Colonic mucosa (tissue), 4 donors: Measurements from ENCODE around the gene NUDT7. TPM values are rescaled to one million over a fixed set of nuclear protein-coding genes. Genes with fewer than 3 reads are reported as not detected.

ENCODE experiments used
- DNase-seq: peaks from one replicate; pipeline ENCODE4 v3.0.0-alpha.2; 2020
- H3K27ac ChIP-seq: fragments of 200-600 bp; one replicate; pipeline ENCODE4 v1.8.0; 2021
- H3K27me3 ChIP-seq: fragments of 200-600 bp; one replicate; pipeline ENCODE4 v1.8.0; 2021
- H3K36me3 ChIP-seq: fragments of 200-600 bp; one replicate; pipeline ENCODE4 v1.8.0; 2021
- H3K4me1 ChIP-seq: fragments of 200-600 bp; one replicate; pipeline ENCODE4 v1.8.0; 2021; ENCODE audit warnings: mild to moderate bottlenecking
- H3K4me3 ChIP-seq: fragments of 200-600 bp; one replicate; pipeline ENCODE4 v1.8.0; 2021
- H3K9ac ChIP-seq, 2 donors: one replicate each; pipeline ENCODE4 v1.7.0; 2013; ENCODE audit warnings: control low read depth in 2 of 2, low read depth in 2 of 2, low read length in 2 of 2
- H3K9me3 ChIP-seq: fragments of 200-600 bp; one replicate; pipeline ENCODE4 v1.8.0; 2021
- CTCF ChIP-seq: fragments of 200-600 bp; IDR thresholded peaks from one replicate; pipeline ENCODE4 v1.8.0; 2022; ENCODE audit warnings: antibody characterized with exemption, mild to moderate bottlenecking
- intact Hi-C: fragments of 100-400 bp; cut with DNase I; formaldehyde crosslinking; loops from one replicate; pipeline ENCODE4 v1.14.1; 2022
- total RNA-seq, 2 donors: library from RNA; stranded (reverse); fragmentation: NEBNext Ultra II Directional in 1 of 2; extraction: Animal tissue kit (Norgen Biotek cat#: 25700) in 1 of 2; gene quantifications; one replicate each; pipeline ENCODE4 v1.2.1, GENCODE V29; 2021
- donor health status: healthy.
- donor health status: DM: no; HTN: no; CAD: no.
- donor health status: DM: no; HTN: no; CAD: no.

The NUDT7 gene
- total RNA-seq, 2 donors from 2014 or later = 12.7 to 17.7 TPM

GRCh38 chr16:77749415-77749814 is 27.1 kb downstream of the NUDT7 start:
- no peaks in the 10 kb centered on the region for H3K4me1 ChIP-seq
- no peak for DNase-seq
- H3K9me3 ChIP-seq = no peaks in the 10 kb centered on the region
- H3K4me3 ChIP-seq = no peak overlapping the region
- TF ChIP-seq CTCF = no peak
- intact Hi-C loops = no loop called here
- no peaks in the 10 kb centered on the region for H3K36me3 ChIP-seq
- no peak overlapping the region for H3K27ac ChIP-seq
- no peaks in the 10 kb centered on the region for H3K27me3 ChIP-seq
- no peak overlapping the region for H3K9ac ChIP-seq

GRCh38 chr16:77758046-77758445 is 35.7 kb downstream of the NUDT7 start:
- TF ChIP-seq CTCF = no peak
- H3K9me3 ChIP-seq = no peaks in the 10 kb centered on the region
- intact Hi-C loops = no loop called here

GRCh38 chr16:77758508-77758907 is 36.2 kb downstream of the NUDT7 start:
- no peak for DNase-seq
- H3K9ac ChIP-seq = no peak overlapping the region
- no peak overlapping the region for H3K27ac ChIP-seq
- no peak for TF ChIP-seq CTCF
- H3K4me1 ChIP-seq = no peaks in the 10 kb centered on the region
- intact Hi-C loops = no loop called here
- no peaks in the 10 kb centered on the region for H3K27me3 ChIP-seq
- H3K9me3 ChIP-seq = no peaks in the 10 kb centered on the region
- no peaks in the 10 kb centered on the region for H3K36me3 ChIP-seq
- no peak overlapping the region for H3K4me3 ChIP-seq

More at GRCh38 chr16:77758046-77758445, 35.7 kb downstream of the NUDT7 start:
- Histone ChIP-seq H3K9ac (no peak overlapping the region), H3K4me3 (no peak overlapping the region), H3K36me3 (no peaks in the 10 kb centered on the region), H3K27ac (no peak overlapping the region), H3K27me3 (no peaks in the 10 kb centered on the region), H3K4me1 (no peaks in the 10 kb centered on the region)
- DNase-seq = no peak

GRCh38 chr16:77759201-77759600 is 36.9 kb downstream of the NUDT7 start:
- Histone ChIP-seq H3K27ac (no peak overlapping the region), H3K27me3 (no peaks in the 10 kb centered on the region), H3K36me3 (no peaks in the 10 kb centered on the region), H3K9ac (no peak overlapping the region), H3K4me1 (no peaks in the 10 kb centered on the region), H3K9me3 (no peaks in the 10 kb centered on the region), H3K4me3 (no peak overlapping the region)
- intact Hi-C loops = no loop called here
- DNase-seq = no peak
- TF ChIP-seq CTCF = no peak

- no peak for TF ChIP-seq CTCF
- DNase-seq = no peak
- H3K4me3 ChIP-seq = no peak overlapping the region
- no peak overlapping the region for H3K9ac ChIP-seq
- H3K9me3 ChIP-seq = no peaks in the 10 kb centered on the region
- H3K4me1 ChIP-seq = no peaks in the 10 kb centered on the region
- intact Hi-C loops = no loop called here
- H3K27ac ChIP-seq = no peak overlapping the region
- no peaks in the 10 kb centered on the region for H3K27me3 ChIP-seq
- no peaks in the 10 kb centered on the region for H3K36me3 ChIP-seq
Measured at GRCh38 chr16:77759821-77760220, 37.5 kb downstream of the NUDT7 start.

- no peak for DNase-seq
- Histone ChIP-seq H3K4me1 (no peaks in the 10 kb centered on the region), H3K27me3 (no peaks in the 10 kb centered on the region), H3K4me3 (no peak overlapping the region), H3K27ac (no peak overlapping the region), H3K36me3 (no peaks in the 10 kb centered on the region), H3K9ac (no peak overlapping the region), H3K9me3 (no peaks in the 10 kb centered on the region)
- intact Hi-C loops = no loop called here
- no peak for TF ChIP-seq CTCF
Measured at GRCh38 chr16:77760800-77761199, 38.5 kb downstream of the NUDT7 start.
